ENCODE results near the gene CDK19. TPM values are rescaled to one million over a fixed set of nuclear protein-coding genes. Genes with fewer than 3 reads are reported as not detected.

CDK19 gene
- total RNA-seq, 4 donors from 2014 or later, result 3.0 to 7.4 (median 6.3) TPM

GRCh38 chr6:110617057-110617456 is 198.2 kb downstream of the CDK19 start:
- Histone ChIP-seq H3K4me1 (peaks cover 0 to 11% of the 10 kb centered on the region in 2 donors), H3K36me3 (peaks cover 0 to 30% of the 10 kb centered on the region in 2 donors), H3K4me3 (no peak overlapping the region), H3K27ac (no peak overlapping the region), H3K9me3 (no peaks in the 10 kb centered on the region), H3K27me3 (no peaks in the 10 kb centered on the region)
- no peak for ATAC-seq
- DNase-seq, result no peak
- in situ Hi-C loops (cut with MboI; ENCODE audit: low sequenced_read_pairs in 4 of 4) (no loop called here), intact Hi-C loops (cut with DNase I; ENCODE audit: low total_unique reads) (no loop called here)
- no peak for TF ChIP-seq CTCF (IDR thresholded peaks at IDR 0.05 in 4 of 5, conservative IDR thresholded peaks at IDR 0.05 in 1 of 5)

GRCh38 chr6:110615722-110616121 is 199.5 kb downstream of the CDK19 start:
- TF ChIP-seq CTCF (IDR thresholded peaks at IDR 0.05 in 4 of 5, conservative IDR thresholded peaks at IDR 0.05 in 1 of 5) (no peak), POLR2A (IDR thresholded peaks at IDR 0.05) (no peak)
- H3K36me3 ChIP-seq, result peaks cover 0 to 17% of the 10 kb centered on the region in 2 donors
- in situ Hi-C loops (cut with MboI; ENCODE audit: low sequenced_read_pairs in 4 of 4) (no loop called here), intact Hi-C loops (cut with DNase I; ENCODE audit: low total_unique reads) (no loop called here)
- ATAC-seq, result no peak
- DNase-seq, result no peak
- H3K27me3 ChIP-seq, result no peaks in the 10 kb centered on the region
- no peaks in the 10 kb centered on the region for H3K9me3 ChIP-seq
- H3K4me1 ChIP-seq, result peaks cover 0 to 11% of the 10 kb centered on the region in 2 donors
- H3K27ac ChIP-seq, result no peak overlapping the region
- no peak overlapping the region for H3K4me3 ChIP-seq

DNA sequence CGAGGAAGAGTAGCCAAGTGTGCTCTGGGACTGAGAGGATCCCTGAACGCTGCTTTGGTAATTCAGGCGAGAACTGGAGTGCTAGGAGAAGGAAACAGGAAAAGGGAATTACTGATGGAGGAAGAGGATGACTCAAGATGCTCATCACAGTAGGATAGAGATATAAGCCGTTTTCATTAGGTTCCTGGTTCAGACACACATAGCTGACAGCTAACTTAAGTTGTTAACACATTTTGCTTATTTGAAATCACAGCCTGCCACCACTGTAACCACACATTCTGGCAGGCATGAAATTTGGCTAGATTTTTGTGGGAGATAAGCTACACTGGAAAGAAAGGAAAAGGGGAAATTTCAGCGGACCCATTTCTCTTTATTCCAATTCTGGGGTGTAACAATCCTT is 200.7 kb downstream of the CDK19 start:
- in situ Hi-C loops (cut with MboI; ENCODE audit: low sequenced_read_pairs in 4 of 4) (no loop called here), intact Hi-C loops (cut with DNase I; ENCODE audit: low total_unique reads) (no loop called here)
- ATAC-seq, result no peak
- Histone ChIP-seq H3K9me3 (no peaks in the 10 kb centered on the region), H3K27me3 (no peaks in the 10 kb centered on the region), H3K36me3 (peaks cover 0 to 14% of the 10 kb centered on the region in 2 donors), H3K4me3 (no peak overlapping the region), H3K4me1 (peaks cover 0 to 11% of the 10 kb centered on the region in 2 donors), H3K27ac (no peak overlapping the region)
- no peak for DNase-seq
- no peak for TF ChIP-seq CTCF (IDR thresholded peaks at IDR 0.05 in 4 of 5, conservative IDR thresholded peaks at IDR 0.05 in 1 of 5)
- no peak for TF ChIP-seq POLR2A (IDR thresholded peaks at IDR 0.05)

DNA sequence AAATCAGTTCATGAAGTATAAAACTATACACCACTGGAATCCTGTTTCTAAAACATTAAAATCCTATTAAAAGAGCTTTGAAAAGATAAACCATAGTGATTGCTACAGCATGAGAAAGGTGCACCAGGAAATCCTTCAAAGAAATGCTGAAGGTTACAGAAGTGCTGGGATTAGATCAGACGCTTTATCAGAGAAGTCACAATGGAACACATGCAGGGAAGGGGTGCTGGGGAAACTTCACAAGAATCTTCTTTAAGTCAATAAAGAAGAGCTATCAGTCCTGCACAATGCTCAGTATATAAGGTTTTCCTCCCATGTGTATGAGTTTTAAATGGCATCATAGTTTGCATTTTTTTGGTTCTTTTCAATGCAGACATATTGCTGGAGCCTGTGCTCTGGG is 201.2 kb downstream of the CDK19 start:
- H3K27ac ChIP-seq, result no peak overlapping the region
- H3K9me3 ChIP-seq, result no peaks in the 10 kb centered on the region
- TF ChIP-seq CTCF (IDR thresholded peaks at IDR 0.05 in 4 of 5, conservative IDR thresholded peaks at IDR 0.05 in 1 of 5) (no peak), POLR2A (IDR thresholded peaks at IDR 0.05) (no peak)

DNA sequence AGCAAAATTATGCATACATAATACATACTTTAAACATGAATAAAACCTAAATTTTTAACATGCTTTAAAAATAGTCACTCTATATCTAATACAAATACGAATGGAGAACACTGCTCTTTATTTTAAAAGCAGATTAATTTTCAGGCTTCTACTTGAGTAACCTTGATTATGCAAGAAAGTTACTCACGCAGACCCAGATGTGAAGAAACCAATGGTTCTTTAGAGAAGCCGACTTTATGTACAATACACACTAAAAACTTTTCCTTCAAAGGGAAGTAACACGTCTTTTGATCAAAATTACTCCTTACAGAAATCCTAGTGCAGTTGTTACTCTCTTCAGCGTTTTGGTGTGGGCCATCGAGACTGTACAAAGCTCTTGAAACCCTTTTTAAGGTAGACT is 201.9 kb downstream of the CDK19 start:
- H3K9me3 ChIP-seq, result no peaks in the 10 kb centered on the region
- H3K27ac ChIP-seq, result no peak overlapping the region
- intact Hi-C loops (cut with DNase I; ENCODE audit: low total_unique reads), result no loop called here
- H3K36me3 ChIP-seq, result peaks cover 0 to 14% of the 10 kb centered on the region in 2 donors
- DNase-seq (no peak), ATAC-seq (no peak)
- TF ChIP-seq CTCF (IDR thresholded peaks at IDR 0.05 in 4 of 5, conservative IDR thresholded peaks at IDR 0.05 in 1 of 5) (no peak), POLR2A (IDR thresholded peaks at IDR 0.05) (no peak)
- no peaks in the 10 kb centered on the region for H3K27me3 ChIP-seq
- H3K4me3 ChIP-seq, result no peak overlapping the region
- H3K4me1 ChIP-seq, result peaks cover 0 to under 1% of the 10 kb centered on the region in 2 donors
- in situ Hi-C loops (cut with MboI; ENCODE audit: low sequenced_read_pairs in 4 of 4), result no loop called here

More for the DNA sequence above, 201.2 kb downstream of the CDK19 start:
- no peaks in the 10 kb centered on the region for H3K27me3 ChIP-seq
- peaks cover 0 to 8% of the 10 kb centered on the region in 2 donors for H3K4me1 ChIP-seq
- no peak overlapping the region for H3K4me3 ChIP-seq
- H3K36me3 ChIP-seq, result peaks cover 0 to 14% of the 10 kb centered on the region in 2 donors
- DNase-seq (no peak), ATAC-seq (no peak)
- in situ Hi-C loops (cut with MboI; ENCODE audit: low sequenced_read_pairs in 4 of 4), result no loop called here
- intact Hi-C loops (cut with DNase I; ENCODE audit: low total_unique reads), result no loop called here
